Spleen (tissue), 7 donors: Measurements from ENCODE around the gene CDS2.

Experiments used
- CTCF ChIP-seq, 11 experiments: fragments of 200-600 bp in 7 of 11; fragments of 450-650 bp in 4 of 11; sonication (generic) in 4 of 11; IDR thresholded peaks in 8 of 11; conservative IDR thresholded peaks in 3 of 11; 1 replicate in 7 of 11; 2 replicates in 4 of 11; pipeline versions ENCODE4 v1.4.0 to v1.8.0; 2016 to 2021; ENCODE audit warnings: antibody characterized with exemption in 11 of 11, inconsistent platforms in 4 of 11, mild to moderate bottlenecking in 1 of 11
- POLR2A ChIP-seq, 3 donors: fragments of 450-650 bp; IDR thresholded peaks; one replicate each; pipeline ENCODE4 v1.5.1; 2017; ENCODE audit warnings: antibody characterized with exemption in 3 of 3, mild to moderate bottlenecking in 1 of 3
- POLR2AphosphoS5 ChIP-seq, 3 donors: sonication (generic); formaldehyde crosslinking; IDR thresholded peaks; one replicate each; pipeline ENCODE4 v1.5.1; 2017; ENCODE audit warnings: antibody characterized with exemption in 3 of 3
- donor health status: DM: no; HTN: no; CAD: no; lungs with moderate emphysema.
- donor health status: DM: no; HTN: no; CAD: no.
- donor health status: DM: no; HTN: no; CAD: no.

- TF ChIP-seq CTCF (IDR thresholded peaks at IDR 0.05 in 8 of 11, conservative IDR thresholded peaks at IDR 0.05 in 3 of 11) (no peak), POLR2A (IDR thresholded peaks at IDR 0.05) (no peak), POLR2AphosphoS5 (IDR thresholded peaks at IDR 0.05) (no peak)
Observed at GRCh38 chr20:5119143-5119434, 7.7 kb upstream of the CDS2 start.
